Subcutaneous abdominal adipose tissue (tissue), 5 donors: ENCODE results near the gene RTN4R.

ENCODE experiments used
- H3K27ac ChIP-seq: one replicate; pipeline ENCODE4 v1.7.0; 2013; ENCODE audit warnings: low read depth, mild to moderate bottlenecking, inconsistent platforms, low read length, moderate library complexity
- H3K27me3 ChIP-seq, 5 donors: one replicate each; pipeline ENCODE4 v1.7.0; 2013; ENCODE audit warnings: low read length in 5 of 5, inconsistent platforms in 1 of 5; ENCODE audit not compliant: control insufficient read depth in 5 of 5, insufficient read depth in 4 of 5
- H3K36me3 ChIP-seq, 5 donors: one replicate each; pipeline ENCODE4 v1.7.0; 2013; ENCODE audit warnings: low read length in 5 of 5; ENCODE audit not compliant: control insufficient read depth in 5 of 5, insufficient read depth in 5 of 5
- H3K4me1 ChIP-seq, 5 donors: one replicate each; pipeline ENCODE4 v1.7.0; 2013; ENCODE audit warnings: low read length in 5 of 5, mild to moderate bottlenecking in 3 of 5, moderate library complexity in 1 of 5; ENCODE audit not compliant: control insufficient read depth in 5 of 5, insufficient read depth in 5 of 5
- H3K4me3 ChIP-seq, 5 donors: one replicate each; pipeline ENCODE4 v1.7.0; 2013; ENCODE audit warnings: low read length in 5 of 5, low read depth in 1 of 5
- H3K9ac ChIP-seq, 5 donors: one replicate each; pipeline ENCODE4 v1.7.0; 2013; ENCODE audit warnings: low read length in 5 of 5, mild to moderate bottlenecking in 4 of 5, moderate library complexity in 3 of 5
- H3K9me3 ChIP-seq, 5 donors: one replicate each; pipeline ENCODE4 v1.7.0; 2013; ENCODE audit warnings: low read length in 5 of 5; ENCODE audit not compliant: control insufficient read depth in 5 of 5
- donor health status: healthy.
- donor health status: healthy.
- donor health status: healthy.
- donor health status: healthy.
- donor health status: healthy.

RTN4R gene

DNA sequence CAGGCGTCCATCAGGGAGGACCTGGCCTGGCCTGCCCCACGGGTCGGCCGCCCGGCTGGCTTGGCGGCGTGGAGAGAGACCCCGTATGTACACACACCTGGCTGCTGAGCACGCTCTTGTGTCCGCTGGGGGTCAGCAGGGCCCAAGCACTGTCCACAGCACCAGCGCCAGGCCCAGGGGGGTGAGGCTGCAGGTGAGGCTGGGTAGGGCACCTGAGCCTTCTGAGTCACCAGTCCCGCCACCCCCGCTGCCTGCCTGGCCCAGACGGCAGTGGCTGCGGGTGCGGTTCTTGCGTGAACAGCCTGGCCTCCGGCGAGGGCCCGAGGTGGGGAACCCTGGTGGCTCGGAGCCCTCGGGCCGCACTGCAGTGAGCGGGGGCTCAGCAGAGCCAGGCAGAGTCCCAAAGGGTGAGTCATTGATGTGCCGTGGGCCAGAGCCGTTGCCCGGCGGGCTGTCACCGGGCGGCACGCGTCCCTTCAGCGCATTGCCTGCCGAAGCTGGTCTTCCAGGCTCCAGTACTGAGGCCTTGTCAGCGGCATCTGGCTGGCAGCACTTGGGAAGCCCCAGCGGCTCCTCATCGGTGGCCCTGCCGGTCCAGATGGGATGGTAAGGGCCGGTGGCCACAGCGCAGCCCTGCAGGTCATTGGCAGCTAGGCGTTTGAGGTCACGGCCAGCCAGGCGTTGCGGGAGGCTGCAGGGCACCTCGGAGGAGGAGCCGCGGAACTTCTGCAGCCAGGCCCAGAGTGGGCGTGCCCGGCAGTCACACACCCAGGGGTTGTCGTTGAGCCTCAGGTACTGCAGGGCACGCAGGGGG is 26.3 kb downstream of the RTN4R start:
- Histone ChIP-seq H3K36me3 (no peaks in the 10 kb centered on the region), H3K9me3 (no peaks in the 10 kb centered on the region), H3K4me3 (no peak overlapping the region), H3K27ac (no peak overlapping the region), H3K27me3 (peaks cover 0 to 36% (median 19%) of the 10 kb centered on the region in 5 donors), H3K9ac (no peak overlapping the region), H3K4me1 (peaks cover 4 to 50% (median 28%) of the 10 kb centered on the region in 5 donors)

- H3K36me3 ChIP-seq, result no peaks in the 10 kb centered on the region
- H3K9ac ChIP-seq, result no peak overlapping the region
- H3K27me3 ChIP-seq, result peaks cover 0 to 39% (median 18%) of the 10 kb centered on the region in 5 donors
- no peak overlapping the region for H3K27ac ChIP-seq
- H3K9me3 ChIP-seq, result no peaks in the 10 kb centered on the region
- no peak overlapping the region for H3K4me3 ChIP-seq
- peaks cover 4 to 44% (median 28%) of the 10 kb centered on the region in 5 donors for H3K4me1 ChIP-seq
Measured at GRCh38 chr22:20240900-20241299, 27.2 kb downstream of the RTN4R start.

DNA sequence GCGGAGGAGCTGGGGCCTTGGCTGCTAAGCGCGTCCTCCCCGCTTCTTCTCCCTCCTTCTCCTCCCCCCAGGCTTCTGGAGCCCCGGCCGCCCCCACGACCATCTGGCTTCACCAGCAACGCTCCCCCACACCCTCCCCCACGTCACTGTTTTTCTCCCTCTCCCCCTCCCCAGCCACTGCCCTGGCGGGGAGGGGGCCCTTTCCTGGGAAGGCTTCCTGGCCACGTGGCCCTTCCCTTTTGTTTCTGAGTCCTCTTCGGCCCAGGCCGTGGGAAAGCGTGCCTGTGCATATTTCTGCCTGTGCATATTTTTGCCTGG is 27.7 kb downstream of the RTN4R start:
- Histone ChIP-seq H3K9me3 (no peaks in the 10 kb centered on the region), H3K9ac (no peak overlapping the region), H3K27me3 (peaks cover 0 to 35% (median 15%) of the 10 kb centered on the region in 5 donors), H3K4me3 (no peak overlapping the region), H3K27ac (no peak overlapping the region), H3K4me1 (peaks cover 4 to 40% (median 28%) of the 10 kb centered on the region in 5 donors), H3K36me3 (no peaks in the 10 kb centered on the region)

DNA sequence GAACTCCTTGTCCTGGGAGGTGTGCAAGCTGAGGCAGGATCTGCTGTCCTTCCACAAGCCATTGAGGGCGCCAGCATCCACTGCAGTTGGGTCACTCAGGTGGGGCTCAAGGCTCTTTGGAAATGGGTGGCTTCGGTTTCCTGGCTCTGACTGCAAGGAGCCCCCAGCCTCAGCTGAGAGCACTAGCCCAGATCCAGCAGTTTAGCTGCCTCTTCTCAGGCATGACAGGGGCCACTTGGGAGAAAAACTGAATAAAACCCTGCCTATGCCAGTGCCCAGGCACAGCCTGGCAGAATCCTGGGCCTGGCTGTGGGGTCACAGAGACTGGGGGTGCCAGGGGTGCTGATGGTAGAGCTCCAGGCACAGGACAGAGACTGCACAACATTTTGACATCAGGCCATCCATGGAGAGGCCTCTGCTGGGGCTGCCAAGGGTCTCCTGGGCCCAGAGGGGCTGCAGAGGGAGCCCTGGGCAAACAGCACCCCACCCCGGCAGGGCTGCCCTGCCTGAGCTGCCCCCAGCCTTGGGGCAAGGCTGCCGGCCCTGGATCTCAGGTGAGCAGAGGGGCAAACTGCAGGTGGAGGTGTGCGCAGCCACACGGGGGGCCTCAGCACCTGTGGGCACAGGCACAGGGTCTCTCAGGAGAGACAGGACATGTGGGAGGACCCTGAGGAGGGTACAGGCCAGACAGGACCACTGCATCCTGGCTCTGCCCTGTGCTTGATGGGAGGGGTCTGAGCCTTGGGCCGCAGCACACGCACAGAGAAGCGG is 28.3 kb downstream of the RTN4R start:
- H3K9me3 ChIP-seq, result no peaks in the 10 kb centered on the region
- H3K36me3 ChIP-seq, result no peaks in the 10 kb centered on the region
- no peak overlapping the region for H3K27ac ChIP-seq
- peaks cover 4 to 40% (median 28%) of the 10 kb centered on the region in 5 donors for H3K4me1 ChIP-seq
- H3K4me3 ChIP-seq, result no peak overlapping the region
- H3K27me3 ChIP-seq, result peaks cover 0 to 38% (median 16%) of the 10 kb centered on the region in 5 donors
- no peak overlapping the region for H3K9ac ChIP-seq

DNA sequence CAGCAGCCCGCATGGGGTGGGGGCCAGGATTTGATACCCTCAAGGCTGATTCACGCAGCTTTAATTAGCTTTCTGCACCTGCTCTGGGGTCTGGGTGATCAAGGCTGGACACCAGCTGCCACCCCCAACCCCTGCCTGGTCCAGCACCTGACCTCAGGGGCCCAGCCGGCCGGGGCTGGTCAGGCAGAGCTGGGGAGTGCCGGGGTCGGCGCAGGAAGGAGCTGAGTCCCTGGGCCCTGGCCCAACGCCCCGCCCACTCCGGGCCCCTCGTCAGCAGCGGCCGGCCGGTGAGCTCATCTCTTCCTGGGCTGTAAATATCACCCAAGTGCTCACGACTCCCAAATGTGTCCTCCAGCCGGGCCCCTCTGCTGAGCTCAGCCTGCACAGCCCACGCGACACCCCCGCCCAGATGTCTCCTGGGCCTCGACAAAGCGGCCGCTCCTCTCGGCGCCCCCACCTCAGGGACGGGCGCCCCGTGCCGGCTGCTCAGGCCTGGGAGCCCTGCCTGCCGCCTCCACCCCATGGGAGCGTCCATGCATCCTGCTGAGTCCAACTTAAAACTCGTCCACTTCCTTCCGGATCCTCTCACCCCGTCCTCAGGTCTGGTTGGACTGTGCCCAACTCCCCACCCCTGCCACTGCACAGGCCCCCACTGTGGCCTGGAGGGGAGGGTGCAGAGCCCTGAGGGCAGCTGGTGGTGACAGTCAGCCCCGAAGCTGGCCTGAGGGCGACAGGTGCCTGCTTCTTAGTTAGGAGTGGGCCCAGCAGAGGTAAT is 29.0 kb downstream of the RTN4R start:
- Histone ChIP-seq H3K27ac (no peak overlapping the region), H3K36me3 (no peaks in the 10 kb centered on the region), H3K4me1 (peaks cover 4 to 39% (median 28%) of the 10 kb centered on the region in 5 donors), H3K9ac (no peak overlapping the region), H3K9me3 (no peaks in the 10 kb centered on the region), H3K27me3 (peaks cover 0 to 36% (median 16%) of the 10 kb centered on the region in 5 donors), H3K4me3 (peak overlapping the region in 1 of 5 donors; percentile 23)

DNA sequence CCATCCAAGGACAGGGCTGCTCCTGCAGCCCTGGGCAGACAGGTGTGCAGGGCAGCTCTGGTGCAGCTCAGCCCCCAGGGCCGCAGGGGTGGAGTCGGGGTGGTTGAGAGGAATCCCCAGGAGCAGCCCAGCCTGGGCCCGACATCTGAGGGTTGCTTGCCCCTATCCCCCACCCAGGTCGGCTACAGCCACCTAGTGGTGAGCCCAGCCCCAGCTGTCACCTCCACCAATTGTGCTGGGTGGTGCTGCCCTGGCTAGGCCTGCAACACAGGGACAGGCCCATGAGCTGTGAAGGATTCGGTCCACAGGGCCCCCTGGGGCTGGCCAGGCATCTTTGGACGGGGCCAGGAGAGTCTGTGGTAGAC is 29.6 kb downstream of the RTN4R start:
- peaks cover 4 to 33% (median 25%) of the 10 kb centered on the region in 5 donors for H3K4me1 ChIP-seq
- no peak overlapping the region for H3K4me3 ChIP-seq
- H3K9ac ChIP-seq, result no peak overlapping the region
- H3K27me3 ChIP-seq, result peaks cover 0 to 32% (median 16%) of the 10 kb centered on the region in 5 donors
- no peak overlapping the region for H3K27ac ChIP-seq
- no peaks in the 10 kb centered on the region for H3K9me3 ChIP-seq
- no peaks in the 10 kb centered on the region for H3K36me3 ChIP-seq

DNA sequence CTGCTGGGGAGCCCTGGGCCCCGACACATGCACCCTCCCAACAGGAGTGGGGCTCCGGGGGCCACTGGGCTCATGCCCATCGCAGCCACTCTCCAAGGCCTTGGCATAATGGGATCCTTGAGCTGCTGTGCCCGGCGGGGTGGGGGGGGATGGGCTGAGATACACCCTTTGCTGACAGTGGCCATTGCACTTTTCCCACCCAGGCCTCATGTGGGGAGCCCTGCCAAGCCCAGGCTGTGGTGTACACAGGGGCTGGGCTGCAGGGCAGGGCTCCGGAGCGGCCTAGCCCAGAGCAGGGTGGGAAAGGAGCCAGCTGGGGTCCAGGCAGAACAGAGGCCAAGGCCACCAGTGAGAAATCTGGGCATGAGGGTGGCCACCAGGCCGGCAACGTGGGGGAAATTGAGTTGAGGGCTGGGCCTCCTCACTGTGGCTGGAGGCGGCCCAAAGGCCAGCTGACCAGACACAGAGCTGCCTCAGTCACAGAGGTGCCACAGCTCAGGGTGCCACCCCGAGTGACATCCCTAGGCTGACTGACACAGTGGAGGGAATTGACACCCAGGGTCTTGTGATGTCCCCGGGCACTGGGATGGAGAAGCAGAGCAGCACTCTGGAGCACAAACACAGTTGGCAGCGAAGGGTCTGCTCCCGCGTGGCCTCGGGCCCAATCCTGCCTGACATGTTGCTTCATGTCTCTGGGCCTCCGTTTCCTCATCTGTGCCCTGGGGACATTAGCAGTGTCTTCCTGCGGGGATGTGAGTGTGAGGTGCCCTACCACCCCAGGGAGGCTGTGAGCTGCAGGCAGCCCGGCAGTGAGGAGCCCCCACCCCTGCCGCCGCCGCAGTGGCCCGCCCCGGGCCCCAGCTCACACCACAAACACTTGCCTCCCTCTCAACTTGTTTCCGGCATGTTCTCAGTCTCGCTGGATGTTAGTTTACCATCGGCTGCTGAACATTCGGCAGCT is 30.4 kb downstream of the RTN4R start:
- no peak overlapping the region for H3K4me3 ChIP-seq
- no peak overlapping the region for H3K27ac ChIP-seq

GRCh38 chr22:20236052-20236717 is 31.9 kb downstream of the RTN4R start:
- H3K9ac ChIP-seq, result no peak overlapping the region
- H3K9me3 ChIP-seq, result no peaks in the 10 kb centered on the region
- no peak overlapping the region for H3K27ac ChIP-seq
- peaks cover 0 to 27% (median 20%) of the 10 kb centered on the region in 5 donors for H3K4me1 ChIP-seq
- peaks cover 0 to 21% (median 16%) of the 10 kb centered on the region in 5 donors for H3K27me3 ChIP-seq
- H3K4me3 ChIP-seq, result no peak overlapping the region
- no peaks in the 10 kb centered on the region for H3K36me3 ChIP-seq

More for the DNA sequence above, 30.4 kb downstream of the RTN4R start:
- Histone ChIP-seq H3K27me3 (peaks cover 0 to 25% (median 16%) of the 10 kb centered on the region in 5 donors), H3K36me3 (no peaks in the 10 kb centered on the region), H3K9me3 (no peaks in the 10 kb centered on the region), H3K9ac (peak overlapping the region in 1 of 5 donors; percentile 23), H3K4me1 (peaks cover 0 to 27% (median 20%) of the 10 kb centered on the region in 5 donors)
